Inflammatory macrophage treated with lipopolysaccharide for 4 hours (primary cell): ENCODE measurements around the gene PPP1R3D.
A peak's percentile ranks its signal among the peaks of the same experiment; 100 is the strongest.
"Not testable (repeated sequence)": the region's sequence is repeated elsewhere in the genome, so short reads cannot be mapped to it uniquely, and the experiment has no call there.

Experiments used
- DNase-seq: peaks from one replicate; pipeline ENCODE4 v3.0.0-alpha.2; 2020

Gene PPP1R3D, protein sequence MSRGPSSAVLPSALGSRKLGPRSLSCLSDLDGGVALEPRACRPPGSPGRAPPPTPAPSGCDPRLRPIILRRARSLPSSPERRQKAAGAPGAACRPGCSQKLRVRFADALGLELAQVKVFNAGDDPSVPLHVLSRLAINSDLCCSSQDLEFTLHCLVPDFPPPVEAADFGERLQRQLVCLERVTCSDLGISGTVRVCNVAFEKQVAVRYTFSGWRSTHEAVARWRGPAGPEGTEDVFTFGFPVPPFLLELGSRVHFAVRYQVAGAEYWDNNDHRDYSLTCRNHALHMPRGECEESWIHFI

DNA sequence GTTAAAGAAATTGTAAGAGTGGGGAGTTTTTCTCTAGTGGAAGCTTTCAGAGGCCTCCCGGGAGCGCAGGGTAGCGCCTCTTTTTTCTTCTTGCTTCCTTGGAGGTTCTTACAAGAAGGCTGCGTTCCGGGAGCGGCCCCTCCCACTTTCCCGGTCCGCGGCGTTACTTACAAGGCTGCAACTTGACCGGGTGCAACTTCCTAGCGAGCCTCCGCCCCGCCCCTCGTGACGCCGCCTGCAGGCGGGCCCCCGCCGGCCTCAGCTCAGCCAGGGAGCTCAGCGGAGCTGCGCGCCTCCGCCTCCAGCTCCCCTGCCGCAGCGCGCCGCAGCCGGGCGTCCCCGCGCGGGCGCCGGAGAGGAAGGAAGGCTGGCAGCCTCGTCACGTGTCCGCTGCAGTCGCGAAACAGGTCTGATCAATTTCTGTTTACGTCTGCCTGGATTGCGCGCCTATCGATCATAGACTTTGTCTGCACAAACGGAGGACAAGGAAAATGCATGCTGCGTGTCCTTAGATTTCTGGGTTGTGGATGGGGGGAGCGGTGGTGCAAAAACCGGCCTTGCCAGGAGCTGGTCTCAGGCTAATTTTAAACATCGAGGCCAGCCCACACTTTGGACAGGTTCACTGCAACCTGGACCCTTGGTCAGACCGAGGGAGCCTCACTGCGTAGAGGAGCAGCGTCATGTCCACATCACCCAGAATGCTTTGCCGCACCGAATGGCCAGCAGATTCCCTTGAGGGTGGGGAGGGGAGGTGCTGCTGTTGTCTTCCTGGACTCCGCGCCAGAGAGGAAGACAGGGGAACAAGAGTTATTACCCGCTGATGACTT lies at the start of gene PPP1R3D, which contains the start of gene FAM217B:
PPP1R3D (minus strand) TSS at position 177 of the 827 bp plus-strand sequence. CDS start 374 bp downstream, outside the sequence.
FAM217B (plus strand) TSS at position 261 of the 827 bp plus-strand sequence. CDS start 3,555 bp downstream, outside the sequence.
- DNase-seq = peak; percentile 97

DNA sequence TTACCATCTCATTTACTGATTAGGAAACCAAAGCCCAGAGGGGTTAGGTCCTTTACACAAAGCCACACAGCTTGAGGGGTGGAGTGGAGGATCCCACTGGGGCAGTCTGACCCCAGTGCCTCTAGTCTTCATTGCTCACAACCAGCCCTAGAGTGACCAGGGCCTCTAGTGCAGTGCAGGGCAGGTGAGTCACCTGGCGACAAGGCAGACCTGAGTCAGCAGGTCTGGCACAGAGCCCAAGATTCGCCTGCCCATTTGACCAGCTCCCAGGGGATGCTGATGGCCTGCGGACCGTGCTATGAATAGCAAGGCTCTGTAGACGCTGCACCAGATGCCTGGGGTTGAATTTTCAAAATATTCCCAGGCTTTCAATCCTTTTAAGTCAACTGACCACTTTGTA lies 48.0 kb upstream of the PPP1R3D start:
- DNase-seq = no peak

DNA sequence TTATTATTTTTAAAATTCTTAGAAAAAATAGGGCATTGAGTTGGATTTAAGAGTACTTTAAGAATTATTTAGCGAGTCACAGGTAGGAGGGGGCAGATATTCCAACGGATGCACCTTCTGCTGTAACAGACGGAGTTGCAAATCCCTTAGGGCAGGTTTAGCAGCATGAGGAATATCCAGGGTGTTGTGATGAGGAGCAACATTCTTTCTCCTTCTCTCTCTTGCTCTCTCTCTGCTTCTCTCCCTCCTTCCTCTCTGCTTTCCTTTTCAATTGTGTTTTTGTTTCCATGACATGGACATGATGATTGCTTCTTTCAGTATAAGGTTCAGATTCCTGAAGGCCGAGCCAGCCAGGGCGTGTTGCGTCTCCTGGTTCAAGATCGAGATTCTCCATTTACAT lies 47.0 kb upstream of the PPP1R3D start:
- no peak for DNase-seq

DNA sequence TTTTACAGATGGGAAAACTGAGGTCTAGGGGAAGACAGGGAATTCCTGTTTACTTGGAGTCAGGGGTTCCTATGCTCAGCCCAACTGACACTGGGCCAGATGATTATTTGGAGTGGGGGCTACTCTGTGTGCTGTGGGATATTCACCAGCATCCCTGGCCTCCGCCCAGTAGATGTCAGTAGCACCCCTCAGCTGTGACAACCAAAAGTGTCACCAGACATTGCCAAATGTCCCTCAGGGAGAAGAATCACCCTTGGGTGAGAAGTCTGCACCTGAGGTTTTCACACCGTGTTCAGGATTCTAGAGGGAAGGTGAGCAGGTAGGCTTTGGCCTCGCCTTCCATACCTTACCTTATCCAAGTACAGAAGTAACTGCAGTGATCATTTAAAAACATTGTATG lies 45.8 kb upstream of the PPP1R3D start:
- DNase-seq = peak; percentile 22

DNA sequence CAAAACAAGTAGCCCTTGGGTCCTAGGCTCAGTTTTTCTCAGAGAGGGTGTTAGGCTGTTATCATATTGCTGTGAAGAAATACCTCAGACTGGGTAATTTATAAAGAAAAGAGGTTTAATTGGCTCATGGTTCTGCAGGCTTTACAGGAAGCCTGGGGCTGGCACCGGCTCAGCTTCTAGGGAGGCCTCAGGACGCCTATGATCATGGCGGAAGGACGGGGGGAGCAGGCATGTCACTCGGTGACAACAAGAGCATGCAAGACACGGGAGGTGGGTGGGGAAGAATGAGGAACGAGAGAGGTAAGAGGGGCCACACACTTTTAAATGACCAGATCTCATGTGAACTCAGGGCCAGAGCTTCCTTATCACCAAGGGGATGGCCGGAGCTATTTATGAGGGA lies 45.1 kb upstream of the PPP1R3D start:
- DNase-seq = no peak

DNA sequence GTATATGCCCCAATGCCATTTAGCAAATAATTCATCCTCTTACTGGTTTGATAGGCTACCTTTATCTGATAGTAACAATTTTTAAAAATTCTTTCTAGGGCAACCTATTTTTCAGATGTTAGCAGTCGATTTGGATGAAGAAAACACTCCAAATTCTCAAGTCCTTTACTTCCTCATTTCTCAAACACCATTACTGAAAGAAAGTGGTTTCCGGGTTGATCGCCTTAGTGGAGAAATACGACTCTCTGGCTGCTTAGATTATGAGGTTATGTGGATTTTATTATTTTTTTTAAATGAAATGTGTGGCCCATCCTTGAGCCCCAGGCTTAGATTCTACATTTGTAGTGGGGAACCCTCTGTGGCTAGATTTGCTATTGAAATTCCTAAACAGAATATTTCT lies 44.4 kb upstream of the PPP1R3D start:
- DNase-seq = peak; percentile 56

DNA sequence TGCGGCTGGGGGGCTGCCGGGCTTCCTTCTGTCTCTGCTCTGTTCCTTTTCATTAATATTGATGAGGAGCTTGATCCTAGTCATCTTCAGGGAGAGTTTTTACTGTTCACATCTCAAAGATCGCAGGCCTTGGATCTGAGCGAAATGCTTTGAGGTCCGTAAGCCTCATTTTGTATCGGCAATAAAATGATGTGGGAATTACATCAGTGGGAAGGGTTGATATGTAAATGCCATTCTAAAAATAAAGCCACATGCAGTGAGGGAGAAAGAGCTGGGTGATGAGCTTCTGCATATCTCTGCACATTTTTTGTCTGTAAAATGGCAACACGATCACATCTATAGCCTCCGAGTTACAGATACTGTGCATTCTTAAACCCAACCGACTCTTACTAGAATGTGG lies 43.0 kb upstream of the PPP1R3D start:
- DNase-seq = no peak

DNA sequence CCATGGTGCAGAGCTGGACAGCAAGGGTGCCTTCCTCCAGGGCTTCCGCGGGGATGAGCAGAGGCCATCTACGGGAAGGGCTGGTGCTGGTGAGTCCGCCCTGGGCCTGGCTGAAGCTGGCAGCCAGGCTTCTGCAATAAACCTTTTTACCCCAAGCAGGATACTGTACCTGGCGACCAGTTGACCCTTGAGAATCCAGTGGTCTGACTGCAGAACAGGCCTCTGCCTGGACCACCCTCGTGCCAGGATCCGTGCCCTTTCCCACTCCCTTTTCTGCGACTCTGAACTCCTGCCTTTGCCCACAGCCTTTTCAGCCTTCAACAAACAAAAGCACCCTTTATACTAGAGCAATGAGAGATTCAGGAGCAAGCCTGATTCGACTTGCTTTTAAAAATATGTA lies 37.0 kb upstream of the PPP1R3D start:
- DNase-seq = no peak

DNA sequence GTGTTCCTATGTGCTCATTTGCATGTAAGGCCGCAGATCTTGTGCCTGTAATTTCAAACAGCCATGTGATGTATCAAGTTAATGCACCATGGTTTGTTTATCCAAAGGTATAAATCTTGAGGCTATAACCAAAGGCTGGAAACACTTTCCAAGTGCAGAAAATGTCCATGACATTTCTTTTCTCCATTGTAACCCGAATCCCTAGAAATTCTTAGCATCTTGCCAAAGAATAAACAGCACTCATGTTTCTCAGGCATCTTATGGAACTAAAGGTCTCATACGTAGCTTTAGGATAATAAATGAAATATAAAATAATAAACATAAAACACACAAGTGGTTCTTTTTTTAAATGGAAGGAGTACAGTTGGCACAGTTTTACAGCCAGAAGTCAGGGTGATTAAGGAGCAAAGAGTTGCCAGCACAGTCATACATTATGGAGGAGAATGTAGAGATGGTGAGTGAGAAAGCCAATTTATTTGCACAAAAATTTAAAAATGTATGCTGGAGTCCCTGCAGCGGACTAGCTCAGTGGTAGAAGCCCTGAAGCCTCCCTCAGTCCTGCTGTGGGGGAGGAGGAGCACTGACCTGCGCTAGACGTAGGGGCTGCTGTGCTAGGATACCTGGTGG lies 36.2 kb upstream of the PPP1R3D start:
- DNase-seq = no peak

DNA sequence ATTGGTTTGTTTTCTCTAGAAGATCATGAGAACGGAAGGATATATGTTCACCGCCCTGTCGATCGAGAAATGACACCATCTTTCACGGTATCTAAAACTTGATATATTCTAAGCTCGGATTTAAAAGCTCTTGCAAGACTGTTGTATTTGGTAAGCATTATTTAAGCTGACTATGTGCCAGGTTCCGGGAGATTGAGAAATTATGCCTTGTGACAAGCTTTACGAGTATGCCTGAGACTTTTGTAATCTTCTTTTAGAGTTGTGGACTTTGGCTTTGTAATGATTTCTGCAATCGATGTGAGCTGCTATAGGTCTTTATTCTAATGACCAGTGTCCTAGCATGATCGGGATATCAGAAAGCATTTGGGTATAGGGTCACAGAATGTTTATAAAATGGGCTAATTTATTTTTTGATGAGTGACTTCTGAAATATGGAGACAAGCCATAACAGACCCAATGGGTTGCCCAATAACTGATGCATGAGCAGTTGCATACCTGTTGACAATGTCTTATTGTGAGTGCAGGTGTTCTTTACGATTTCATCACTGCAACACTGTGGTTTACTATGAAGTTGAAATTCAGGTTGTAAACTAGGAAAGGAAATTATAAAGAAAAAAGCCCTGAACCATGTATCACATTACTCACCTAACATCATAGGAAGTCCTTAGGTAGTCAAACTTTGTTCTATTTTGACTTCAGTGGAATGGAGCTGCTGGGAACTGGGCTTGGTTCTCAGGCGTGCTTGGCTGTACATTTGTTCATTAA lies 32.1 kb upstream of the PPP1R3D start:
- DNase-seq = peak; percentile 57

DNA sequence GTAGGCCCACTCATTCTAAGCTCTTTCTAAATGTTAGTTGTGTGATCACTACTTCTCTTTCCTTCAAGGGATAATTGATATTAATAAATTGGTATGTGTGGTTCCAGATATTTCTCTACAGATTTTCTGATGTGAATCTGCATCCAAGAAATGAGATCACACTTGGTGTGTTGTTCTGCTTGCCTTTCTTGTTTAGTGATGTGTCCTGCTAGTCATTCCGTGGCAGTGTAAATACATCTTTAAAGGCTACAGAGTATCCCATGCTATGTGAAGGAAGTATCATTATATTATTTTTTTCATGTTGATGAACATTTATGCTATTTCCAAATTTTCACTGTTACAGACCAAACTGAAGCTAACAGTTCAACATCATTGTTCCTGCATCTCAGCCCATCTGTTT lies 31.3 kb upstream of the PPP1R3D start:
- no peak for DNase-seq

DNA sequence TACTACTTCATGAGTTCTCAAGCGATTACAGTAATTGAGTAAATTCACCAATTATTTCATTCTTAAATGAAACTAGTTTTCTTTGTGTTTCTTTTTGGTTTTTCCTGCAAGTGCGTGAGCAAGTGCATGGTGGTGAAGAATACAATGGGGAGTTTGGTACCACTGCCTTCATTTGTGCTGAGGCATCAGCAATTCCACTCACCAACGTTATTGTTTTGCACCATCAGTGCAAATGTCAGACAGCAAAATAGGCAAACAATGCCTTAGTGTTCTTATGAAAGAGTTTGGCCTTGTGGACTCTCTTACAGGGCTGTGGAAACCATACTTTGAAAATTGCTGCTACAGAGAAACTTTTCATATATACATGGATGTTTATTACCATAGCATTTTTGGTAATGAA lies 26.3 kb upstream of the PPP1R3D start:
- no peak for DNase-seq

DNA sequence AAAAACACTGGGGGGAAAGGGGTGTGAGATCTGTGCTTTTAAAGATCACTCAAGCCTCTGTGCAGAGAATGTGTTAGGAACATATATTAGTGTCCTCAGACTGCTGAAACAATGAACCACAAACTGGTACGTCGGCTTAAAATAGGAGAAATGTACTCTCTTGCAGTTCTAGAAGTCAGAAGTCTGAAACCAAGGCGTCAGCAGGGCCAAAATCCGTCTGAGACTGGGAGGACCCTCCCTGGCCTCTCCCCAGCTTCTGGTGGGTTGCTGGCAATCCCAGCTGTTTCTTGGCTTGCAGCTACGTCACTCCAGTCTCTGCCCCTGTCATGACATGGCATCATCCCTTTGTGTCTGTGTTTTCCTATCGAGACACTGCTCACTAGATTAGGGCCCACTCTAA lies 22.1 kb upstream of the PPP1R3D start:
- DNase-seq = no peak

DNA sequence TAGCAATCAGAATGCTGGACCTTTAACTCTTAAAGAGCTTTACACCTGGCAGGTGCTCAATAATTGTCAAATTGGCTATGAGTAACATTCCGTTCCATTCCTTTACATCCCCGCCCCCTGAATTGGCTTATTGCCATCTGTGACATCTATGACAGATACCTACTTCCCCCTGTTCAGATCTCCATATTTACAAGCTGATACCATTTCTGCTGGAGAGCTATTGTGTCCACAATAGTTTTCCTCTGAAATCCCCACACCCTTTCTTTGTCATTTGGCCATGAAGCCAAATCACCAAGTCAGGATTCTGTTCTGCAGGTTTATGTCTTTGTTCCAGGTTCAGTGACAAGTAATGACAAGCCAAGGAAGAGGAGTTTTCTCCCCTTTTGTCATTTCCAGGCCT lies 21.3 kb upstream of the PPP1R3D start:
- DNase-seq = no peak

DNA sequence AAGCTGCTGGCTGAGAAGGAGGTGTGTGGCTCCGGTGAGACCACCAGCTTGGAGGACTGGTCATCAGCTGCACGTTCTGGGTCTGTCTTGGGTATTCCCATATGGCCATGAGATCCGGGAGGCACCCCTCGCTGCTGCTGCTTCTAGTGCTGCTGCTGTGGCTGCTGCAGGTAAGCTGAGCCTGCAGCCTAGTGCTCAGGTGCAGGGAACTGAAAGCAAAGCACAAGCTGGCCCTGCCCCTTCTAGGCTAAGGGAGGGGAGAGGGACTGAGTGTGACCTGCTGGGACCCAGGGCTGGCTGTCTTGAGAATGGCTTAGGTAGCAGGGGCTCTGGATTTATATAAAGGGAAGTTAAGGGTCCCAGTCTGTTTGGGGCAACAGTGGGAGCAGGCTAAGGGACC lies 18.5 kb upstream of the PPP1R3D start:
- DNase-seq = no peak

DNA sequence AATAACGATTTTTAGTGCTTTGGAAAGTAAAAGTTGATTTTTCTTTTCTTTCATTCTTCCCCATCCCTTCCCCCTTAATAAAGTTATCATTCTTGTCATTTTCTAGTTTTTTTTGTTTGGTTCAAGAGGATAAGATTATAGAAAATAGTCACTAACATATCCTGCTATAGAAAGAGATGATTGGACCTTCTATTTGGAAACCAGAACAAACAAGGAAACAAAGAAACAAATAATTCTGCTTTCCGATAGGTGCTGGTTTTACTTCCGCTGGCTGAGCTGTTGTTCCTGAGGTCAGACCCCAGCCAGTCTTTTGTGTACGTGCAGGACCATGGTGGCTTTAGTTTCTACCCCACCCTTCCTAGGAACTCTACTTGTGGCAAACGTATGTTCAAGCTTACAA lies 18.0 kb upstream of the PPP1R3D start, which contains the start of gene CDH26:
CDH26 (plus strand) TSS at position 301 of the 400 bp plus-strand sequence. CDS start 304 bp downstream, outside the sequence.
- no peak for DNase-seq

DNA sequence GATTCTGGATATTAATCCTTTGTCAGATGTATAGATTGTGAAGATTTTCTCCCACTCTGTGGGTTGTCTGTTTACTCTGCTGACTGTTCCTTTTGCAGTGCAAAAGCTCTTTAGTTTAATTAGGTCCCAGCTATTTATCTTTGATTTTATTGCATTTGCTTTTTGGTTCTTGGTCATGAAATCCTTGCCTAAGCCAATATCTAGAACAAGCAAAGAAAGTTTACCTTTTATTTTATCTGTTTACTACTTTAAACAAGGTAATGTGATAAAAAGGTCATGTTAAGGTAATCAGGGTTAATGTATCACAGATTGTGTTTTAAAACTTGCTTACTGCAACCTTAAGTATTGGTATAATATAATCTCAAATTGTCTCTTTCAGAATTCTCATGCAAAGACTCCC lies 17.5 kb upstream of the PPP1R3D start:
- not testable (repeated sequence) for DNase-seq

DNA sequence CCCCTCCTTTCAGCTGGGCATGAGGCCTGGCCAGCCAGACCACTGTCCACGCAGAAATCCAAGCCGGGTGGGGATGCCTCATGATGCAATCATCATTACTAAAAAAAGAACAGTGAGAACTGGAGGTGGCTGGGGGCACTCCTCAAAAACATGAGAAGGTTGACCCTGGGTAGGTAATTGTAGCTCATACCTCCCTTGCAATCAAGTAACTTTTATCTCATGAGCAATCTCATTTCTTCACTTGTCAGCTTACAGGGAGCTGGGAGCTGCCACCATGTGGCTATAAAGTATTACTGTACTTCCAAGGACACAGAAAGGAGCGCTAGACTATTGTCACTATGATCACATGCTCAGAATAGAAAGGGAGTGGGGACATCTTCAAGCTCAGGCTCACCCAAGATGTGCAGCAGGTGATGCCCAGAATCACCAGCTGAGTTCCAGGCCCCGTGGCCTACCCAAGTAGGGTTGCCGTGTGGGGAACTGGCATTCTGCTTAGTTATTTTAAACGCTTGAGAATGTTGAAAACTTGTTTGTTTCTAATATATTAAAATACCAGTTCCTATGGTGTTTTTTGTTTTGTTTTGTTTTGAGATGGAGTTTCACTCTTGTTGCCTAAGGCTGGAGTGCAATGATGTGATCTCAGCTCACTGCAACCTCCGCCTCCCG lies 15.2 kb upstream of the PPP1R3D start:
- peak; percentile 36 for DNase-seq

DNA sequence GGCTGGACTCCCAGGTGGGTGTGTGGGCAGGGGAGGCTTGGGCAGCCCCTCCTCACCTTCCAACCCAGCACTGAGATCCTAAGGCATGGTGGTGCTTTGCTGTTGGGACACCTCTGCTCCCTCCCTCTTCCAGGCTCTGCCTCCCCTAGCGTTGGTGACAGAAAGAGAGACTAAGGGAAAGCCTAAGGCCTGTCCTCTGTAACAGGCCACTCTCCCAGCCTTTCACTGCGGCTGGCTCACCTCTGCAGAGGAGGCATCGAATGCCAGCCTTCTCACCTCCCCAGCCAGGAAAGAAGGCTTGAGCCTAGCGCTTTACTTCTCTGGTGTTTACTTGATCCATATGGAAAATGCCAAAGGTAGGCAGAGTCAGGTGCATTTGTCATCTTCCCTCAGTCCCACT lies 14.6 kb upstream of the PPP1R3D start:
- no peak for DNase-seq

DNA sequence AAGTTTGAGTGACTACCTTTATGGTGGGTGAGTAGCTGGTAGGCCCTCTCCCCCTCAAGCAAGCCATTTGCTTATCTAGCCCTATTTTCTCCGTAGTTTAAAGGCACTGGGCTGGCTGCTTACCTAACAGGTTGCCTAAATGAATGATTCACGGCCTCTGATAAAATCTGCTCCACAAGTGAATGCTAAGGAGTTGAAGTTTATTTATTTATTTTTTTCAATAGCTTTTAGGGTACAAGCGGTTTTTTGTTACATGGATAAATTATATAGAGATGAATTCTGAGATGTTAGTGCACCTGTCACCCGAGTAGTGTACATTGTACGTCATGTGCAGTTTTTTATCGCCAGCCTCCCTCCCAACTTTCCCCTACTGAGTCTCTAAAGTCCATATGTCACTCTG lies 9.8 kb upstream of the PPP1R3D start:
- no peak for DNase-seq

DNA sequence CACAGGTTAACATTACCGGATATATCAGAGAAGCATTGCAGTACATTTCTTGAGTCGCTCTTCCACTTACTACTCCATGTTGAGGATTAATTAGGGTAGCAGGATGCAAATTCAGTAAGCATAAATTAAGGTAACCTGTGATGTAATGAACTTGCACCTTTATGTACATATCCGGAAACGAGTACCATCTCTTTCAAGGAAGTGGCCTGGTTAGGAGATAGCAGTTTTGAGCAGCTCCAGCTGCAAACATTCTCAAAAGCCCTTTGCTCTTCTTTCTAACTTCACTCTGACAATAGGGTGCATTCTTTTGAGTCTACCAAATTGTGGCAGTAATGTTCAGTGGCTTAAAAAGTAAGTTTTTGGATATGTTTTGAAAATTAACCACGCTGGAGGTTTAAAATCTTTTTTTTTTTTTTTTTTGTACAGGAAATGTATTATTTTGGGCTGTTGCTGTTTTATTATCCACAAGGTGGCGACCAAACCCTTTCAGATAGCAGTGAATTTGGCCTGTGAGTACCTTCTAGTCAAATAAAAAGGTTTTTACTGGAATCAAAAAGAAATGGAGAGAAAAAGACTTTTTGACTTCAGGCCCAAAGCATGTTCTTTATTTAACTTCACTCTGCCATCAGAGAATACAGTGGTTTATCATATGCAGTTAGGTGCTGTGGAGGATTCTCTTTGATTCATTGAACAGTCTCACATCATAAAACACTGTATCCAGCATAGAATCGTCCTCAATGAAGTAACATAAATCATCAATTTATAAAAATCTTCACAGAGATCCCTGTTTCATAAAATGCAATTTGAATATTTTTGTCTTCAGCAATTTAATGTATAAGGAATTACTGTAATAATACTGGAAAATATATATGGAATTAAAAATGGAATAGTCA lies 9.0 kb upstream of the PPP1R3D start:
- peak; percentile 59 for DNase-seq
